Adrenal gland (tissue), 12 donors: ENCODE results near the gene PI4KA. TPM values are rescaled to one million over a fixed set of nuclear protein-coding genes. Genes with fewer than 3 reads are reported as not detected.

Experiments
- DNase-seq, 7 donors: peaks; one replicate each; pipeline ENCODE4 v3.0.0-alpha.2; 2019 to 2020
- H3K27ac ChIP-seq, 5 donors: fragments of 200-600 bp; sonication (generic) in 4 of 5; 1 replicate in 3 of 5; 2 replicates in 2 of 5; pipeline versions ENCODE4 v1.5.1 to v1.8.0; 2016 to 2020; ENCODE audit warnings: mild to moderate bottlenecking in 1 of 5
- H3K27me3 ChIP-seq: fragments of 200-600 bp; 2 replicates; pipeline ENCODE4 v1.8.0; 2021
- H3K36me3 ChIP-seq, 2 donors: fragments of 200-600 bp; replicated peaks in 1 of 2; 1 replicate in 1 of 2; 2 replicates in 1 of 2; pipeline versions ENCODE4 v1.5.1 to v1.8.0; 2018 to 2022
- H3K4me1 ChIP-seq, 2 donors: fragments of 200-600 bp; replicated peaks in 1 of 2; 1 replicate in 1 of 2; 2 replicates in 1 of 2; pipeline versions ENCODE4 v1.5.1 to v1.8.0; 2018 to 2021
- H3K4me3 ChIP-seq, 4 donors: fragments of 200-600 bp; sonication (generic) in 3 of 4; one replicate each; pipeline ENCODE4 v1.5.1; 2016 to 2018
- H3K9me3 ChIP-seq, 3 donors: fragments of 200-600 bp; sonication (generic) in 1 of 3; replicated peaks in 1 of 3; 1 replicate in 2 of 3; 2 replicates in 1 of 3; pipeline versions ENCODE4 v1.5.1 to v1.8.0; 2016 to 2021
- CTCF ChIP-seq, 6 experiments: fragments of 450-650 bp in 4 of 6; fragments of 200-600 bp in 2 of 6; sonication (generic) in 1 of 6; IDR thresholded peaks; 1 replicate in 5 of 6; 2 replicates in 1 of 6; pipeline versions ENCODE4 v1.5.1 to v1.8.0; 2016 to 2021; ENCODE audit warnings: antibody characterized with exemption in 6 of 6, mild to moderate bottlenecking in 2 of 6, moderate library complexity in 1 of 6
- POLR2A ChIP-seq, 2 donors: fragments of 450-650 bp; IDR thresholded peaks; one replicate each; pipeline ENCODE4 v1.6.1; 2017; ENCODE audit warnings: antibody characterized with exemption in 2 of 2, mild to moderate bottlenecking in 2 of 2, moderate library complexity in 1 of 2
- WGBS, 4 donors: extraction: QIAGEN DNeasy Blood & Tissue Kit in 2 of 4; methylation state at CpG; one replicate each; pipeline versions ENCODE4 v1.1.5 to v1.1.7; 2013 to 2017; 5-methylcytosine and 5-hydroxymethylcytosine counted together
- intact Hi-C, 2 donors: fragments of 100-400 bp; cut with DNase I; formaldehyde crosslinking; loops; one replicate each; pipeline versions ENCODE4 v1.14.1 to v1.15.0; 2022 to 2023
- polyA plus RNA-seq, 3 donors: library from polyadenylated mRNA; stranded (reverse); fragments of 200-250 nt in 2 of 3; fragments of 350-450 nt in 1 of 3; fragmentation: Illumina TruSeq in 1 of 3; extraction: RNeasy Lipid Tissue Mini Kit (QIAGEN cat#74804) in 1 of 3; gene quantifications; one replicate each; pipeline ENCODE4 v1.2.3, GENCODE V29; 2013 to 2014
- total RNA-seq, 9 donors: library from RNA; depleted of rRNA in 4 of 9; stranded (reverse); fragments of >200 nt in 4 of 9; fragments of 120-200 nt in 1 of 9; fragmentation: NEBNext Ultra II Directional in 1 of 9; extraction: Animal tissue kit (Norgen Biotek cat#: 25700) in 1 of 9; gene quantifications; one replicate each; pipeline versions ENCODE4 v1.1.0 to v1.2.4, GENCODE V29; 2013 to 2023
- donor health status: healthy with polysubstance abuse.
- donor health status: Bipolar disorder and iron deficiency.
- donor health status: DM: yes; HTN: yes; CAD: no.
- donor health status: DM: no; HTN: no; CAD: no.
- donor health status: DM: no; HTN: no; CAD: no.
- donor health status: DM: yes; HTN: yes; CAD: no.

The PI4KA gene
- total and polyA plus RNA-seq, 12 donors: 36.4 to 134 (median 85.6) TPM

- TF ChIP-seq POLR2A (IDR thresholded peaks at IDR 0.05) (no peak), CTCF (IDR thresholded peaks at IDR 0.05) (no peak)
- H3K27me3 ChIP-seq: no peaks in the 10 kb centered on the region
- WGBS, 4 donors: 81 to 92% (median 89%) methylated on average over 7 of the region's 7 CpGs
- H3K9me3 ChIP-seq: no peaks in the 10 kb centered on the region
- no peak overlapping the region for H3K4me3 ChIP-seq
- intact Hi-C loops: no loop called here
- H3K4me1 ChIP-seq: no peaks in the 10 kb centered on the region
- peaks cover 0 to 46% of the 10 kb centered on the region in 2 donors for H3K36me3 ChIP-seq
- no peak overlapping the region for H3K27ac ChIP-seq
- no peak for DNase-seq
These were observed 94.2 kb downstream of the PI4KA start for GRCh38 chr22:20764471-20764720.

- Histone ChIP-seq H3K27ac (no peak overlapping the region), H3K4me1 (no peaks in the 10 kb centered on the region), H3K36me3 (peaks cover 0 to 46% of the 10 kb centered on the region in 2 donors), H3K4me3 (no peak overlapping the region), H3K27me3 (no peaks in the 10 kb centered on the region), H3K9me3 (no peaks in the 10 kb centered on the region)
- 79 to 92% (median 85%) methylated on average over 13 of the region's 13 CpGs for WGBS, 4 donors
- no peak for DNase-seq
- intact Hi-C loops: no loop called here
- TF ChIP-seq POLR2A (IDR thresholded peaks at IDR 0.05): no peak
- TF ChIP-seq CTCF (IDR thresholded peaks at IDR 0.05): no peak
These were observed 94.8 kb downstream of the PI4KA start for GRCh38 chr22:20763630-20764470.

- TF ChIP-seq POLR2A (IDR thresholded peaks at IDR 0.05) (no peak), CTCF (IDR thresholded peaks at IDR 0.05) (no peak)
- no peak for DNase-seq
- peaks cover 0 to 52% of the 10 kb centered on the region in 2 donors for H3K36me3 ChIP-seq
- H3K4me3 ChIP-seq: no peak overlapping the region
- intact Hi-C loops: no loop called here
- H3K27me3 ChIP-seq: no peaks in the 10 kb centered on the region
- no peak overlapping the region for H3K27ac ChIP-seq
- H3K9me3 ChIP-seq: no peaks in the 10 kb centered on the region
- no peaks in the 10 kb centered on the region for H3K4me1 ChIP-seq
- WGBS, 4 donors: 90 to 96% (median 93%) methylated on average over 6 to 7 of the region's 7 CpGs
These were observed 96.3 kb downstream of the PI4KA start for GRCh38 chr22:20762233-20762796.

- Histone ChIP-seq H3K27me3 (no peaks in the 10 kb centered on the region), H3K9me3 (no peaks in the 10 kb centered on the region), H3K4me1 (no peaks in the 10 kb centered on the region), H3K27ac (no peak overlapping the region), H3K4me3 (no peak overlapping the region), H3K36me3 (peaks cover 0 to 54% of the 10 kb centered on the region in 2 donors)
- no peak for TF ChIP-seq CTCF (IDR thresholded peaks at IDR 0.05)
- intact Hi-C loops: no loop called here
- no peak for DNase-seq
- 71 to 85% (median 83%) methylated on average over 2 of the region's 2 CpGs for WGBS, 4 donors
These were observed 97.1 kb downstream of the PI4KA start for GRCh38 chr22:20761536-20761935.
